ENCODE results near the gene STK25. TPM values are rescaled to one million over a fixed set of nuclear protein-coding genes. Genes with fewer than 3 reads are reported as not detected.

STK25 gene
- total RNA-seq, 1 donor = 143 TPM

DNA sequence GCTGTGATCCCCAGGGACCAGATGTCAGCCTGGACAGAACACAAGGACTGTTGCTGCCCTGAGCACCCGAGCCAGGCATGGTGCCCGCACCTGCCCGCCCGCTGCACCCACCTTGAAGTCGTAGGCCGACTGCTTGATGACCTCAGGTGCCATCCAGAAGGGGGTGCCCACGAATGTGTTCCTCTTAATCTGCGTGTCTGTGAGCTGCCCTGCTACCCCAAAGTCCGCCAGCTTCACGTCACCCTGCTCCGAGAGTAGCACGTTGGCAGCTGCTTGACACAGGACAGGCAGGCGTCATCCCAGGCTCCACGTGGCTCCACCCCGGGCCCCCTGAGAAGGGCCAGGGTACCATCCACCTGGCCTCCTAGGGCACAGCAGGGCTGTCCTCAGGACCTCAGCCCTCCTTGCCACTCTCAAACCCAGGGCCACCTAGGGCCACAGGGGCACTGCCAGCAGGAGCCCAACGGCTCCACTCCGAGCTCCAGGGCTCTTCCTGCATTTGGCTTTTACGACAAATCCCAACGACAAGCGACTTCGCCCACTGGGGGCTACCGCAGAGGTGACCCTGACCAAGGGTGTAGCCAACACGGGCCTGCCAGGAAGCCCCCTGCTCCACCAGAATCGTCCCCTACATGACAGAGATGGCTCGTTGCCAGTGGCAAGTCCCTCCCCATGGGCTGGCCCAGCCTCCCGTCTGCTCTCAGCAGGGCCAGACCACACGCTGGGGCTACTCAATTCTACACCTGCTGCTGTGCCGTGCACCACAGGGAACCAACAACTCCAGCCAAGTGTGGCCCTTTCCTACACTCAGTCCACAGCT is 9.0 kb downstream of the STK25 start:
- no peak for DNase-seq (ENCODE audit: low read depth)
- TF ChIP-seq, protein P1, sequence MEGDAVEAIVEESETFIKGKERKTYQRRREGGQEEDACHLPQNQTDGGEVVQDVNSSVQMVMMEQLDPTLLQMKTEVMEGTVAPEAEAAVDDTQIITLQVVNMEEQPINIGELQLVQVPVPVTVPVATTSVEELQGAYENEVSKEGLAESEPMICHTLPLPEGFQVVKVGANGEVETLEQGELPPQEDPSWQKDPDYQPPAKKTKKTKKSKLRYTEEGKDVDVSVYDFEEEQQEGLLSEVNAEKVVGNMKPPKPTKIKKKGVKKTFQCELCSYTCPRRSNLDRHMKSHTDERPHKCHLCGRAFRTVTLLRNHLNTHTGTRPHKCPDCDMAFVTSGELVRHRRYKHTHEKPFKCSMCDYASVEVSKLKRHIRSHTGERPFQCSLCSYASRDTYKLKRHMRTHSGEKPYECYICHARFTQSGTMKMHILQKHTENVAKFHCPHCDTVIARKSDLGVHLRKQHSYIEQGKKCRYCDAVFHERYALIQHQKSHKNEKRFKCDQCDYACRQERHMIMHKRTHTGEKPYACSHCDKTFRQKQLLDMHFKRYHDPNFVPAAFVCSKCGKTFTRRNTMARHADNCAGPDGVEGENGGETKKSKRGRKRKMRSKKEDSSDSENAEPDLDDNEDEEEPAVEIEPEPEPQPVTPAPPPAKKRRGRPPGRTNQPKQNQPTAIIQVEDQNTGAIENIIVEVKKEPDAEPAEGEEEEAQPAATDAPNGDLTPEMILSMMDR (IDR thresholded peaks at IDR 0.05; ENCODE audit: insufficient read depth, low read length) = no peak

DNA sequence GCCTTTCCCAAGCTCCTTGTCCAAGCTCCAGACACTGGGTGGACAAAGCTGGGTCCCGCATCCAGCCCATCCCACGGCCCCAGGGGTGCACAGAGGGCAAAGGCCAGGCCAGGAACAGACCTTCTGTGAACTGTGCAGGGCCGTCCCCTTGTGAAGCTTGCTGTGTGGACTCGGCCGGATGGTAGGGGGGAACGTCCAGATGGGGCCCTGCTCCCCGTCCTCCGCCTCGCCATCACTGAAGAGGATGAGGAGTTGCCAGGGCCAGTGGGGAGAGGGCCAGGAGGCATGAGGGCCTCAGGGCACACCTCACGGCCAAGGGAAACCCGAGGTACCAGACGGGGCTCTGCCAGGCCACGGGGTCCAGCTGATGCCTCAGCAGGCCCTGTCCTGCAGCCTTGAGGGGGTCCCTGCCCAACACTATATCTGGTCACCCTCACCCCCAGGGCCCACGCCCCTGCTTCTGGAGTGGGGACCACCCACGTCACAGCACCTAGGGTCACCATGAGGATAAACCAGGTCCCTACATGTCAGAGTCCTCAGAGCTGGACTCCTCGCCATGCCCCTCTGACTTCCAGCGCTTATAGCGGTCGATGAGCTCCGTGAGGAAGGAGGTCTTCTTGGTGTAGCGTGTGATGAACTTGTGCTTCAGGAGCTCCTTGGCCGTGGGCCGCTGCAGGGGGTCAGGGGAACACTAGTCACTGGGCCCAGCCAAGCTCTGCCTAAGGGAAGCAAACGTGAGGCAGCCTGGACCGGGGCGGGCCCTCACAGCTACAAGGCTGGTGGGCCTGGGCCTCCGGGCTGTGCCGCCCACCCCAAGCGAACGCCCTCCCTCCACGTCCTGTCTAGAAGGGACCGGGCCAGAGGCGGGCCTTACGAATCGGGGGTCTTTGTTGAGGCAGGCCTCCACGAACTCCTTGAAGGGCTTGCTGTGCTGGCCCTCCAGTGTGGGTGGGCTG is 10.0 kb downstream of the STK25 start:
- TF ChIP-seq, protein P1 (IDR thresholded peaks at IDR 0.05; ENCODE audit: insufficient read depth, low read length) = no peak

More for the DNA sequence above, 9.0 kb downstream of the STK25 start:
- no peak overlapping the region for H3K4me3 ChIP-seq (ENCODE audit: low read depth, low read length)

DNA sequence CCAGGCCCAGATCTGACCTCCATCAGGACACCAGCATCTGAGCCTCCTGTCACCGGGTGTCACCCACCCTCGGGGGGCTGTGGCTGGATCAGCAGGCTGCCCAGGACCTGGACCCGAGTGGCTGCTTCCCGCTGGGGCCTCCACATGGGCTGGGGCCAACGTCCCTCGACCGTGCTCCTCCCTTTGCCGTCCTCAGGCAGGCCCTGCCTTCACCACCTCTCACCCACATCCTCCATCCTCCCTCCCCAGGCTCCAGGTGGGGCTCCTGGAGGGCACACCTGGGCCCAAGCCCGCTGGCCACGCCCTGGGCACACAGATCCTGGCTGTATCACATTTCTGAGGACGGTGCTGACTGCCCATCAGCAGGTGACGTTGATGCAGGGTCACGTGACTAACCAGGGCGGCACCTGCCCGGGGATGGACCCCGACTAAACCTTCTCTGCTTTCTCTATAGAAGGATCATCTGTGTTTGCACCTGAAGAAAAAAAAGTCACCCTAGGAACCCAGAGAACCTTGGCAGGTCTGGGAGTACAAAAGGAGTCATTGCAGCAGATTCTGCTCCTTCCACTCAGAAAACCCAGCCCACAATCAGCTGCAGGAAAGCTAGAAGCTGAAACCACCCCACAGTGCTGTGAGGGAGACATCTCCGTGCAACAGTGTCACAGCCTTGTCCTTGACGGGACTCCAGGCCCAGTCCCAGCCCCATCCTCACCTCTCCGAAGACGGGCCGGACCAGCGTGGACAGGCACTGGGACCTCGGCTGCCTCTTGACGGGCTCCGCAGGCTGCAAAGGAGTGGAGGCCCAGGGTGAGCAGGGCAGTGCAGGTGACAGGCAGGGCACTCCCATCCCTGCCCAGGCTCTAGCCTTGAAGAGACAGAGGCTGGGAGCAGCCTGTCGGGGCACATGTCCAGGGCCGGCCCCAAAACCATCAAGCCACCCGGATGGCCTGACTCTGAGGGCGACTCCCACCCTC is 11.2 kb downstream of the STK25 start:
- H3K4me3 ChIP-seq (ENCODE audit: low read depth, low read length) = no peak overlapping the region
- no peak for DNase-seq (ENCODE audit: low read depth)
- TF ChIP-seq, protein P1 (IDR thresholded peaks at IDR 0.05; ENCODE audit: insufficient read depth, low read length) = no peak

More for the DNA sequence above, 10.0 kb downstream of the STK25 start:
- no peak for DNase-seq (ENCODE audit: low read depth)
- H3K4me3 ChIP-seq (ENCODE audit: low read depth, low read length) = no peak overlapping the region

DNA sequence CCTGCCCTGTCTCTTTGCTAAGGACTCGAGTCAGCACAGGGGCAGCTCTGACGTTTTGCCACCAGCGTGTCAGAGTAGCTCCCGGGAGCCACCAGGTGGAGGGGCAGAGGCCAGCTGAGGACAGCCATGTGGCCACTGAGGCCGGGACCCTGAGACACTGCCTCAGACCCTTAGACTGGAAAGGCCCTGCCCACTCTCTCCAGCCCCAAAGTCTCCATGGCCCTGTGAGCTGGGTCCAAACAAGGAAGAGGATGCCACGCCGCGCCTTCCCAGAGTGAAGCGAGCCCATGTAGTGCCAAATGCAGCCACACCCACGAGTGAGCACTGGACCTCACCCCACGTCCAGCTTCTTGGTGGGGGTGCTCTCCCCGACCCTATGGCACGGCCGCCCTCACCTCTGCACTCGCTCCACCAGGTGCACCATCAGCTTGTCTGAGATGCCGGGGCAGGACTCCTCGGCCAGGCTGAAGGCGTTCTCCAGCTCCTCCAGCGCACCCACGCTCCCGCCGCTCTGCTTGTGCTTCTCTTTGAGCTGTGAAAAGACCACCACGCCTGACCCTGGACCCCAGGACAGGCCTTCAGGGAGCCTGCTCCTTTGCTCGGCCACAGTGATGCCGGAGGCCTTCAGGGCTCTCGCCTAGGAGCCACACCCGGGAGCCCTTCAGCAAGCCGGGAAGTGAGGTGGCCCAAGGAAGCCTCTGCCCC is 12.2 kb downstream of the STK25 start:
- DNase-seq (ENCODE audit: low read depth) = no peak
- no peak overlapping the region for H3K4me3 ChIP-seq (ENCODE audit: low read depth, low read length)
- TF ChIP-seq, protein P1 (IDR thresholded peaks at IDR 0.05; ENCODE audit: insufficient read depth, low read length) = no peak

DNA sequence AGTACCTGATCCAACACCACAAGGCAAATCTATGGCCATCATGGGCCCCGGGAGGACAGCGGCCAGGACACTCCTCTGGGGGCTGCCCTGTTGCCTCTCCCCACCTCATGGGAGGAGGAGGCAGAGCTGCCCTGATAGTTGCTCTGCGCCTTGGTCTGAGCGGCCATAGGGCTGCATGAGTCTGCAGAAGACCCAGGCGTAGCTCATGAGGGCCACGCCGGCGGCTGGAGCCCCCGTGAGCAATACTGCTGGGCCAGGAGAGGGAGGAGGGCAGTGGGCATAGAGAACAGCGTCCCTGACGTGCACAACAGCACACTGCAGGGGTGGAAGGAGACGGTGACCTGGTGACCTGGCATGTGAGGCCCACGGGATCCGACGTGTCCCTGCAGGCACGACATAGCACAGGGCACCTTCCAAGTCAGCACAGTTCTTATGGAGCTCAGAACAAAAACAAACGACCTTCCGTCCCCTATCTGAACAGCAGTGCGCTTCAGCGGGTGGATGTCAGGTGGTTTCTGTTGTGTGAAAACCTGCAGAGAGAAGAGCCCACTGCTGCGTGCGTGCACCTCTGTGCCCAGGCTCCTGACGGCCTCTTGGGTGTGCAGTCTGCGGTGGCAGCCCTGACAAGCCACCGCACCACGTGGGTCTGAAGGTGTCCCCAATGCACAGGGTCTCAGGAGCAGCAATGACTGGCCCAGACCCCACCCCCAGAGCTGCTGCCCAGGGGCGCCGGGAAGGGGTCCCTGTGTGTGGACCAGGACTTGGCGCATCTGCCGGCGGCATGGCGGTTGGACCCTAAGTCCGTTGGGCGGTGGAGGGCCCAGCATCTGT is 13.0 kb downstream of the STK25 start:
- DNase-seq (ENCODE audit: low read depth) = no peak
- TF ChIP-seq, protein P1 (IDR thresholded peaks at IDR 0.05; ENCODE audit: insufficient read depth, low read length) = no peak
- no peak overlapping the region for H3K4me3 ChIP-seq (ENCODE audit: low read depth, low read length)
